ENCODE measurements around the gene SPATS2. TPM values are rescaled to one million over a fixed set of nuclear protein-coding genes. Genes with fewer than 3 reads are reported as not detected.

Gene SPATS2
- total RNA-seq, 1 donor from 2014 or later = 13.8 TPM

DNA sequence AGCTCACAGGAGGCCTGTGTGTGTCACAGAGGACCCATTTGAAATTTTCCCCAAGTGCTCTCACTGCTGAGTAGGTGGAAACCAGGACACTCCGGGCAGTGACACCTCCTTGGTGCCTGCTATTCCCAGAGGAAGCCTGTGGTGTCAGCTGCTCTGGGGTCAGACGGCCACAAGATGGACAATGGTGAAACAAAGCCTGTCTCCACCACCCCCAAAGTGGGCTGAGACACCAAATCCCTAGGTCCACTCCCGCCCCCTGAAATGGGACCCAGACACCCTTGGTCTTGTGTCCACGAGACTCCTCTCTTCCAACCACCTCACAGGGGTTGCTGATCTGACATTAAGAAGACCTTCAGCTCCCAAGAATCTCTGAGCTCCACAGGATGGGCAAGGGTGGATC is 178.6 kb downstream of the SPATS2 start:
- no peaks in the 10 kb centered on the region for H3K27me3 ChIP-seq

GRCh38 chr12:49546481-49546880 is 179.2 kb downstream of the SPATS2 start:
- H3K4me3 ChIP-seq = no peak overlapping the region
- H3K4me1 ChIP-seq = peaks cover 2 to 5% of the 10 kb centered on the region in 2 donors
- H3K9me3 ChIP-seq = no peaks in the 10 kb centered on the region
- no peaks in the 10 kb centered on the region for H3K27me3 ChIP-seq
- no peaks in the 10 kb centered on the region for H3K36me3 ChIP-seq
- TF ChIP-seq CTCF (IDR thresholded peaks at IDR 0.05) = no peak
- H3K27ac ChIP-seq = no peak overlapping the region
- intact Hi-C loops (cut with DNase I) = no loop called here
- no peak for DNase-seq (ENCODE audit: low spot score in 2 of 2)

More for the DNA sequence above, 178.6 kb downstream of the SPATS2 start:
- peaks cover 2 to 5% of the 10 kb centered on the region in 2 donors for H3K4me1 ChIP-seq
- intact Hi-C loops (cut with DNase I) = no loop called here
- no peak for DNase-seq (ENCODE audit: low spot score in 2 of 2)
- no peak overlapping the region for H3K4me3 ChIP-seq
- no peaks in the 10 kb centered on the region for H3K36me3 ChIP-seq
- H3K9me3 ChIP-seq = no peaks in the 10 kb centered on the region
- H3K27ac ChIP-seq = no peak overlapping the region
- no peak for TF ChIP-seq CTCF (IDR thresholded peaks at IDR 0.05)

DNA sequence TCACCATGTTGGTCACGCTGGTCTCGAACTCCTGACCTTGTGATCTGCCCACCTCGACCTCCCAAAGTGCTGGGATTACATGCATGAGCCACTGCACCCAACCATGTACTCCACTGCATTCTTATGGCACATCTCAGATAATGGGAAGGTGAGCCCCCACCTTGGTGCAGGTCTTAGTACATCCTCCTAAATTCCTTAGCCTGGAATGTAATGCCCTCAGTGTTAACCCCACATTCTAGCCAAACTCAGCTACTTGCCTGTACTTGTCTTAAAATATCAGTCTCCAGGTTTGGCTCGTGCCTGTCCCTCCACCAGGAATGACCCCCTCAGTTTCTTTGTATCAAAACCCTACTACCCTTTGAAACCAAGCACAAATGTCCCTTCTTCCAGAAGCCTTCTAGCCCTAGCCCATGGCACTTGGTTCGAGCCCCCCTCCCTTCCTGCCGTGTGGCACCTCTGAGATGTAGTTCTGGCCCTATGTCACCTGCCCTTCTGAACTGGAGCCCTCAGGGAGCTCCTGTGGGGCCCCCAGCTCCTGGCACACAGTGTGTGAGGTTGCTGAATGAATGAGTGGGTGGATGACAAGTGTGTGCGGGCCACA is 179.9 kb downstream of the SPATS2 start:
- TF ChIP-seq CTCF (IDR thresholded peaks at IDR 0.05) = no peak
- Histone ChIP-seq H3K4me1 (peaks cover 2 to 5% of the 10 kb centered on the region in 2 donors), H3K9me3 (no peaks in the 10 kb centered on the region), H3K27ac (no peak overlapping the region), H3K4me3 (no peak overlapping the region), H3K36me3 (no peaks in the 10 kb centered on the region), H3K27me3 (no peaks in the 10 kb centered on the region)
- no peak for DNase-seq (ENCODE audit: low spot score in 2 of 2)
- intact Hi-C loops (cut with DNase I) = no loop called here

DNA sequence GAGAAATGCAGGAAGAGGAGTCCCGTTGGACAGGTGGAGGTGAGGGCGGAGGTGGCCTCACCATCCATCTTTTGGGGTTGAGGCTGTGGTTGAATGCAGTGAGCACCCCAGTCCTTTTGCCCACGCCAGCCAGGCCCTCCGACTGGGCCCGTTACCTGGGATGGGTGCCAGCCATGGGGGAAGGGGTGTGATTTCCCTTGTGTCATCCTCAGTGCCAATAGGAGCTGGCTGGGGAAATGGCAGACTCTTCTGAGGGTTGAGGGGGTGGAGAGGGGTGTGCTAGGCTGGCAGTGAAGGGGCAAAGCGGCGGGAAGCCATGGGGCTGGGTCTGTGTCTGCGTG is 181.2 kb downstream of the SPATS2 start:
- H3K27me3 ChIP-seq = no peaks in the 10 kb centered on the region
- no peak for DNase-seq (ENCODE audit: low spot score in 2 of 2)
- peak overlapping the region; percentile 34 to 62 for H3K4me3 ChIP-seq
- no peak for TF ChIP-seq CTCF (IDR thresholded peaks at IDR 0.05)
- no peaks in the 10 kb centered on the region for H3K36me3 ChIP-seq
- intact Hi-C loops (cut with DNase I) = no loop called here
- H3K9me3 ChIP-seq = no peaks in the 10 kb centered on the region
- peaks cover 2 to 5% of the 10 kb centered on the region in 2 donors for H3K4me1 ChIP-seq
- no peak overlapping the region for H3K27ac ChIP-seq

GRCh38 chr12:49548822-49549648 is 181.8 kb downstream of the SPATS2 start:
- Histone ChIP-seq H3K36me3 (no peaks in the 10 kb centered on the region), H3K9me3 (no peaks in the 10 kb centered on the region), H3K4me1 (peaks cover 2 to 5% of the 10 kb centered on the region in 2 donors), H3K27me3 (no peaks in the 10 kb centered on the region), H3K4me3 (peak overlapping the region; percentile 34 to 62), H3K27ac (no peak overlapping the region)
- intact Hi-C loops (cut with DNase I) = no loop called here
- TF ChIP-seq CTCF (IDR thresholded peaks at IDR 0.05) = peak; percentile 42 to 69 (median 45)
- DNase-seq (ENCODE audit: low spot score in 2 of 2) = no peak
